Measurements from ENCODE around the gene CREBBP. TPM values are rescaled to one million over a fixed set of nuclear protein-coding genes. Genes with fewer than 3 reads are reported as not detected.
A peak's percentile ranks its signal among the peaks of the same experiment; 100 is the strongest.

CREBBP gene
- polyA plus RNA-seq, 1 donor (not counting 4 experiments of a cell fraction or from before 2014, with no cell fraction given), result 5.0 TPM

GRCh38 chr16:3793161-3793576, 87.3 kb downstream of the CREBBP start:
- DNase-seq (ENCODE audit: low read depth, low spot score), result peak; percentile 33
- Histone ChIP-seq H2AFZ (ENCODE audit: control insufficient read depth, low read length) (peak overlapping the region; percentile 24), H3K4me3 (ENCODE audit: control insufficient read depth in 2 of 3, extremely low read depth in 1 of 3, insufficient read depth in 2 of 3, low read depth in 1 of 3, low read length in 3 of 3) (no peak overlapping the region), H3K27me3 (ENCODE audit: control insufficient read depth, extremely low read depth, insufficient read depth, low read length) (no peaks in the 10 kb centered on the region), H3K9me1 (ENCODE audit: control insufficient read depth, extremely low read depth, insufficient read depth, low read length) (no peaks in the 10 kb centered on the region), H3K36me3 (ENCODE audit: control insufficient read depth in 2 of 2, extremely low read depth in 1 of 2, insufficient read depth in 2 of 2, low read length in 2 of 2) (peaks cover 6 to 14% of the 10 kb centered on the region in 2 experiments), H3K79me2 (ENCODE audit: control insufficient read depth, insufficient read depth, low read length) (peaks cover 26% of the 10 kb centered on the region), H3K27ac (ENCODE audit: control insufficient read depth, insufficient read depth, low read length) (peak overlapping the region; percentile 41), H3K9ac (ENCODE audit: control insufficient read depth, extremely low read depth, insufficient read depth, low read length) (peak overlapping the region; percentile 5), H4K20me1 (ENCODE audit: control insufficient read depth, extremely low read depth, insufficient read depth, low read length) (no peaks in the 10 kb centered on the region), H3K4me2 (ENCODE audit: control insufficient read depth, extremely low read depth, insufficient read depth, low read depth, low read length) (peak overlapping the region; percentile 60), H3K4me1 (ENCODE audit: control insufficient read depth, extremely low read depth, insufficient read depth, low read length) (peaks cover 13% of the 10 kb centered on the region), H3K9me3 (ENCODE audit: control insufficient read depth, low read depth, low read length) (no peaks in the 10 kb centered on the region)
- no peak for FAIRE-seq
- TF ChIP-seq EZH2 (IDR thresholded peaks at IDR 0.05; ENCODE audit: low read length) (no peak), CTCF (optimal IDR thresholded peaks at IDR 0.05 in 1 of 3, IDR thresholded peaks at IDR 0.05 in 1 of 3, conservative IDR thresholded peaks at IDR 0.05 in 1 of 3; ENCODE audit: extremely low read depth in 1 of 3, insufficient read depth in 2 of 3, low read length in 3 of 3) (peak; percentile 28 to 56 (median 43))
- dilution Hi-C loops (cut with MboI; ENCODE audit: extremely low pct_ligation_motif_present, low sequenced_read_pairs), result no loop called here

GRCh38 chr16:3792472-3793012, 88.0 kb downstream of the CREBBP start:
- Histone ChIP-seq H3K27ac (ENCODE audit: control insufficient read depth, insufficient read depth, low read length) (peak overlapping the region; percentile 41), H3K4me3 (ENCODE audit: control insufficient read depth in 2 of 3, extremely low read depth in 1 of 3, insufficient read depth in 2 of 3, low read depth in 1 of 3, low read length in 3 of 3) (no peak overlapping the region), H3K4me2 (ENCODE audit: control insufficient read depth, extremely low read depth, insufficient read depth, low read depth, low read length) (peak overlapping the region; percentile 38), H2AFZ (ENCODE audit: control insufficient read depth, low read length) (no peak overlapping the region), H3K27me3 (ENCODE audit: control insufficient read depth, extremely low read depth, insufficient read depth, low read length) (no peaks in the 10 kb centered on the region), H3K36me3 (ENCODE audit: control insufficient read depth in 2 of 2, extremely low read depth in 1 of 2, insufficient read depth in 2 of 2, low read length in 2 of 2) (peaks cover 6 to 14% of the 10 kb centered on the region in 2 experiments), H4K20me1 (ENCODE audit: control insufficient read depth, extremely low read depth, insufficient read depth, low read length) (no peaks in the 10 kb centered on the region), H3K9me3 (ENCODE audit: control insufficient read depth, low read depth, low read length) (no peaks in the 10 kb centered on the region), H3K4me1 (ENCODE audit: control insufficient read depth, extremely low read depth, insufficient read depth, low read length) (peaks cover 13% of the 10 kb centered on the region), H3K79me2 (ENCODE audit: control insufficient read depth, insufficient read depth, low read length) (peaks cover 22% of the 10 kb centered on the region), H3K9me1 (ENCODE audit: control insufficient read depth, extremely low read depth, insufficient read depth, low read length) (no peaks in the 10 kb centered on the region), H3K9ac (ENCODE audit: control insufficient read depth, extremely low read depth, insufficient read depth, low read length) (no peak overlapping the region)
- no peak for DNase-seq (ENCODE audit: low read depth, low spot score)
- TF ChIP-seq EZH2 (IDR thresholded peaks at IDR 0.05; ENCODE audit: low read length), result no peak
- no peak for TF ChIP-seq CTCF (optimal IDR thresholded peaks at IDR 0.05 in 1 of 3, IDR thresholded peaks at IDR 0.05 in 1 of 3, conservative IDR thresholded peaks at IDR 0.05 in 1 of 3; ENCODE audit: extremely low read depth in 1 of 3, insufficient read depth in 2 of 3, low read length in 3 of 3)
- dilution Hi-C loops (cut with MboI; ENCODE audit: extremely low pct_ligation_motif_present, low sequenced_read_pairs), result no loop called here
- no peak for FAIRE-seq
